Pulmonary artery endothelial cell (primary cell): ENCODE measurements around the gene TARS1. TPM values are rescaled to one million over a fixed set of nuclear protein-coding genes. Genes with fewer than 3 reads are reported as not detected.
"Not testable (repeated sequence)": the region's sequence is repeated elsewhere in the genome, so short reads cannot be mapped to it uniquely, and the experiment has no call there.

Experiments used
- DNase-seq: peaks from one replicate; pipeline ENCODE4 v3.0.0-alpha.2; 2011; ENCODE audit warnings: low read depth, low spot score
- total RNA-seq: library from RNA; depleted of rRNA; stranded (reverse); fragments of >200 nt; gene quantifications from 2 replicates; pipeline ENCODE4 v1.2.3, GENCODE V29; 2014

The TARS1 gene
- total RNA-seq, 1 donor from 2014 or later, result 242 TPM

DNA sequence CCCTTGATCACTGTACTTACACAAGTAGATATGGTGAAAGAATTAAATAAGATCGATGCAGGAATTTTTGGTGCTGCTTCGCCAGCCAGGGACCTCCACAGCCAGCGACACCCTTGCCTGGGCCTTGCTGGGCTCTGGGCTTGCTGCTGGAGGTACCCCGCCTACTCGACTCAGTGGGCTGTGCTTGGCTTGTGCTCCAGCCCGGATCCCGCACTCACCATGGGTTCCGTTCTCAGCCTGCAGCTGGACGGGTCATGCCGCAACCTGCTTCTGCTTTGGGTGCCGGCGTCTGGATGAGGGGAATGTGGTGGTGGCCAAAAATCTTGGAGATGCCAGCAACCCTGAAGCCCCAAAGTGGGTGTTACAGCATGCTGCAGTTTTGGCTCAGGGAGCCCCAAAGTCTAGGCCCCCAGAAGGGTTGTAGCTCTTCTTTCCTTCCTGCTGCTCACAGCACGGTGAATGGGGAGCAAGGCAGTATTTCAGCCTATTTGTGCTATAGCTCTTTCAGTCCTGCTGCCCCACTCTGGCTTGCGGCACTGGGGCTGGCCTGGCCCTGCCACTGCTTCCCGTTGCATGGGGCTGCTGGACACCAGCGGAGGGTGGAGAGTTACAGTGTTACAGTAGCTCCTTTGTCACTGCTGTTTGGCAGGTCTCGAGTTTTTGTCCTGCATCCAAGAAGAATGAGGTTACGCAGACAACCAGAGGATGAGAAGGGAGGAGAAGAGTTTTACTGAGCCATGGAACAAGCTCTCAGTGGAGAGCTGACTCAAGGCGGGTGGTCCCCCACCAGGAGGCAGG, 48.0 kb downstream of the TARS1 start:
- DNase-seq, result no peak

DNA sequence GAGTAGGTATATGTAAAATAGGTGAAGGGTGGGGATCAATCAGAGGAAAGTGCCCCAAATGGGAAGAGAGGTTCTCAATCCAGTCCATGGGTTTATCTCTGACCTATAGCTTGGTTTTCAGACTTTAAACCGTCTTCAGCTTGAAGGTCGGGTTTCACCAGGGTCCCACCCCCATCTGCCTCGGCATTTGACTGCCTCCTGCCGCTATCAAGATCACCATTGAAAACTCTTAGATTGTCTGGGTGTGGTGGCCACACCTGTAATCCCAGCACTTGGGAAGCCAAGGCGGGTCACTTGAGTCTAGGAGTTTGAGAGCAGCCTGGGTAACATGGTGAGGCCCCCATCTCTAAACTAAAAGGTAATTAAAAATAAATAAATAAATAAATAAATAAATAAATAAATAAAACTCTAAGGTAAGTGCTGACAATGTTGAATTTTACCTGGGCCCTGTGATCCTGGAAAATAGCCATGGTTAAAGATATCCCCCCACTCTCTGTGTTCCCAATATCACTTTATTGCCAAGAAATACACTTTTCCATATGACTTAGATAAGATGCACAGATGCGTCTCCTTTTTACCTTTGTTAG, 48.8 kb downstream of the TARS1 start:
- DNase-seq, result no peak

DNA sequence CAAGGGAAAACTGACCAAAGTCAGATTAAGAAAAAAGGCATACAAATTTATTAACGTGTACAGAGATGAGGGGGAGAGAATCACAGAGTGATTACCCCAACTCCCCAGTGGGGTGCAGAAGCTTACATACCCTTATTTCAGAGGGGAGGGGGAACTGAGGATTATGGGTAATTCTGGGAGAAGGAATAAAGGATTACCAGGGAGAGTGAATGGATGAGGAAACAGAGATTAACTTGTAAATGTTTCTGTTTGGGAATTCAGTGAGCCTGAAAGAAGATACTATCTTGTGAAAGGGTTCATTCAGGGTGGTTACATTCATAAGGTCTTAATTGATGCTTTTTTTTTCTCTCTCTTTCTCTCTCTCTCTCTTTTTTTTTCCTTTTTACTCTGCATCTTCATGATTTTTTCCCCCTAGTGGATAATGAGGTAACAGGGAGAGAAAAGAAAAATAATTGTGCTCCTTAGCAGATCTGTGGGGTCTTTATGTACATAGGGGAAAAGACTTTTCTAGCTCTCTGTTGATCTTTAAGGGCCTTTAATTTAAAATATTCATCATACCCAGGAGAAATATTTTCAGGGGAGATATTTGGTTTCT, 49.4 kb downstream of the TARS1 start:
- no peak for DNase-seq

DNA sequence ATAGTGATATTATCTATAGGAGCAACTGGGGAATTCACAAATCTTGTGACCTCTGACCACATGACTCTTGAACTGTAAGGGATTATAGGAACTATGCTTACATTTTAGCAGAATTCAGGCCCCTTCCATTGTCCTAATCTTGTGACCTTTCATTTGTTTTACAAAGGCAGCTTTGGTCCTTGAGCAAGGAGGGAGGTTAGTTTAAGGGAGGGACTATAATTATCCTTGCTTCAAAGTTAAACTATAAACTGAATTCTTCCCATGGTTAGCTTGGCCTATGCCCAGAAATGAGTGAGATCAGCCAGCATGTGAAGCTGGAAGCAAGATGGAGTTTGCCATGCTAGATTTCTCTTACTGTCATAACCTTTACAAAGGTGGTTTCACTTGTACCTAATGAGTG, 51.2 kb downstream of the TARS1 start:
- no peak for DNase-seq

DNA sequence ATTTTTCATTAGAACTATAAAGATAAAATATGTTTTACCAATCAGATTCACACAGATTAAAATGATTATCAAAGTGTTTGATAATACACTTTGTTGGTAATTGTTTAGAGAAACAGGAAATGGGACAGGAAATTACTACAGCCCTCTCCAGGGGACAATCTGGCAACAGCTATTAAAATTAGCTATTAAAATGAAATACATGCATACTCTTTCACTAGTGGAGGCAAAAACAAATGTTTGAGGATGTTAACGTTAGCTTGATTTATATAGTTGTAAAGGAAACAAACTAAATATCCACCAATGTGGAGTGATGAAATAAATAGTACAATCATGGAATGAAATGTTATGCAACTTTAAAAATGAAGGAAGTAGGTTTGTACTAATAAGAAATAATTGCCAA, 53.7 kb downstream of the TARS1 start:
- no peak for DNase-seq

DNA sequence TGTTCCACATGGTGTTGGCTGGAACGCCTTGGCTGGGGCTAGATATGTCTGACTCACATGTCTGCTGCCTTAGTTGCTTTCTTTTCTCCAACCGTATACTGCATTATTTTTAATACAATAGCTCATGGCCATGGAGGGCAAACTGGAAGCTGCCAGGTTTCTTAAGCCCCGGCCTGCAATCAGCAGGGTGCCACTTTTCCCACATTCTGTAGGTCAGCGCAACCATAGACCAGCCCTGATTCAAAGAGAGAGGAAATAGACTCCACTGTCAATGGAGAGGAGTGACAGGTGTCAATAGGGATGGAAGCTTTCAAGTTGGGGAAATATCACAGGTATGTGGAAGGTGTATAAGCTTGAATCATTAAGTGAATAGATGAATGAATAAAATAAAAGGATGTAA, 60.5 kb downstream of the TARS1 start:
- no peak for DNase-seq

DNA sequence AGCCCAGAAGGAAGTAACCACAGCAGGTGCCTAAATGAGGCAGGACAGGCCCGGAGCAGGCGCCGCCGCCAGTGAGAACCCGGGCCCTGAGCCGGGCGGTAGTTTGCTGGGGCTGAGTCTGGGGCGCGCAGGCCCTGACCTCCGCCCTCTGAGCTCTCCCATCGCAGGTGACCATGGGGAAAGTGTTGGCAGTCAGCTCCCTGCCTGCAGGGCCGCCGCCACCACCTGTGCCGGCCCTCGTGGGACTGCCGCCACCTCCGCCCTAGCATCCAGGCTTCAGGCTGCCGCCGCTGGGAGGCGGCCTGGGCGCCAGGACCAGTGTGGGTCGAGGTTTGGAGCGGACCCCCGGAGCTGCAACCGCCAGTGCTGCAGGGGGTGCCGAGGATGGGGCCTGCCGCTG, 61.1 kb downstream of the TARS1 start:
- DNase-seq, result no peak

DNA sequence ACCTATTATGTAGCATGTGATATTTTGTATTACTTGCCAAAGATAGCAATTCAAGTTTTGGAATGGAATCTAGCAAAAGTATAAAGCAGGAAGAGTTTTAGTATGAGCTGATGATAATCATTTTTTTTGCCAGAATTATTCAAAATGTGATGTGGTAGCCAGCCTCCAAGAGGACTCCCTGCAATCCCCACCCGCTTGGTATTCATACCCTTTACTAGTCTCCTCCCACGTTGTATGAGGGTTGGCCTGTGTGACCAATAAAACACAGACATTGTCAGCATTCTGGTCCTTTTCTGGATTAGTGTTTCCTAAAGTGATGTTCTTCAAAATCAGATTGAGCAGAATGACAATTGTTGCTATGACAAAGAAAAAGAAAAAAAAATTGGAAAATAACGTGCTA, 63.8 kb downstream of the TARS1 start:
- no peak for DNase-seq

DNA sequence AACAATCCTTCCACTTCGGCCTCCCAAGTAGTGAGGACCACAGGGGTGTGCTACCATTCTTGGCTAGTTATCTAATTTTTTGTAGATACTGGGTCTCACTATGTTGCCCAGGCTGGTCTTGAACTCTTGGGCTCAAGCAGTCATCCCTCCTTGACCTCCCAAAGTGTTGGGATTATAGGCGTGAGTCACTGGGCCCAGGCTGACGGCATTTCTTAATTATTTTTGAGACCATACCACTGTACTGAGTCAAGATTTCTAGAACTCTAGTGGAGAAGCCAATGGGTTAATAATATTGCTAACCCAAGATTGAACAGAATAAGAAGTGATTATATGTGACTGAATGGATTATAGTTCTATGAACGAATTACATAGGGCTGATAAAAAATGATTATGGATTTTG, 66.7 kb downstream of the TARS1 start:
- DNase-seq, result no peak

DNA sequence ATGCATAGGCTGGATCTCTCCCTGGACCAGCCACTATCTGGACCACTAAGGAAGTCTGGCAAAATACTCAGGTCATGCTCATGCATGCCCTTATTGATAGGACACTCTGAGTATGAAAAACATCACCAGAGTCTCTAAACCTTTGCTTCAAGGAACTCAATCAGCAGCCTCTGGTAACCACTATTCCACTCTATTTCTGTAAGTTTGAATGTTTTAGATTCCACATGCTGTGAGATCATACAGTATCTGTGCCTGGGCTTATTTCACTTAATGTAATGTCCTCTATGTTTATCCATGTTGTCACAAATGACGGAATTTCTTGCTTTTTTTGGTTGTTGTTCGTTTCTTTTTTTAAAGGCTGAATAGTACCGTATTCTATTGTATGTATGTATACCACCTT, 68.3 kb downstream of the TARS1 start:
- DNase-seq, result no peak

DNA sequence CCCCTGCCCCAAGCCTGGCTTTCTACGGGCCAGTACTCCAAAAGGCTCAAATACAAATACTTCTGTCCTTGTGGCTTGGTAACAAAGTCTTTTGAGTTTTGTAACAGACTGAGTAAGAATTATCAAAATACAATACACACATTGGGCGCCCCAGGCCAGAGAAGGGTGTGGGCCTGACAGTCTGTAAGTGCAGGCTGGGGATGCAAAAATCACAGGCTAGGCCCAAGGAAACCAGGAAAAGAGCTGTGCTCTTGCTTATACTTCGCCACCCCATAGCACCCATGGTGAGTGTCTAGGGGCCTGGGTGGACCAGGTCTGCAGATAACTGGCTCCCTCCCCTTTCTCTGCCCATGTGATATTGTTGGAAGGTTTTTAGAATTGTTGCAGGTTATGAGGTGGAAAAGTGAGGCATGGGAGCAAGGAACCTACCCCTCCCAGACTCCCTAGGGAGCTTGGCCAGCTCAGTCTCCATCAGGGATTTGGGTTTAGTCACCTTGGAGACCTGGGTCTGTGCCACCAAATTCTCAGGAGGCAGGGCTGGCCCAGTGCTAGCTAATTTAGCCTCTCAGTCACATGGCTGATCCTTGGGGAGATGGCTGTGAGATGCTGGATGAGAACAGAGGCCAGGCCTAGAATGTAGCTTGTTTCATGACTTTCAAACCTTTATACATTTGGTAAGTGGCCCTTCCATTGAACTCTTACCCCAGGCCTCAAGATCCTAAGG, 72.9 kb downstream of the TARS1 start:
- no peak for DNase-seq

DNA sequence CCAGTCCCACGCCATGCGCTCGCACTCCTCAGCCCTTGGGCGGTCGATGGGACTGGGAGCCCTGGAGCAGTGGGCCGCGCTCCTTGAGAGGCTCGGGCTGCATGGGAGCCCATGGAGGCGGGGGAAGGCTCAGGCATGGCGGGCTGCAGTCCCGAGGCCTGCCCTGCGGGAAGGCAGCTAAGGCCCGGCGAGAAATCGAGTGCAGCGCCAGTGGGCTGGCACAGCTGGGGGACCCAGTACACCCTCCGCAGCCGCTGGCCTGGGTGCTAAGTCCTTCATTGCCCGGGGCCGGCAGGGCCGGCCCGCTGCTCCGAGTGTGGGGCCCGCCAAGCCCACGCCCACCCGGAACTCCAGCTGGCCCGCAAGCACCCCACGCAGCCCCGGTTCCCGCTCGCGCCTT, 74.6 kb downstream of the TARS1 start:
- not testable (repeated sequence) for DNase-seq

DNA sequence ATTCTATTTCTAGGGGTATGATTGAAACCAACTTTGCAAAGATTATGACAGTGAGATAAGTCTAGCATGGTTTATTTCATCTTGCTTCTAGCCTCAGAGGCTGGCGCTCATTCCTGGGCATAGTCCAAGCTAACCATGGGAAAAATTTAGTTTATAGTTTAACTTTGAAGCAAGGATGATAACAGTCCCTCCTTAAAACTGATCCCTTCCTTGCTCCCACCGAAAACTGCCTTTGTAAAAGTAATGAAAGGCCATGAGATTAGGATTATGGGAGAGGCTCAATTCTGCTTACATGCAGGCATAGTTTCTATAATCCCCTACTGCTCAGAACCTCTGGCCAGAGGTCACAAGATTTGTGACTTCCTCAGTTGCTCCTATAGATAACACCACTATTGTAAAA, 75.7 kb downstream of the TARS1 start:
- DNase-seq, result no peak
